GM21447 (cell line): ENCODE results near the gene ZNF335.
"Not testable (repeated sequence)": the region's sequence is repeated elsewhere in the genome, so short reads cannot be mapped to it uniquely, and the experiment has no call there.

ENCODE experiments used
- ATAC-seq: cut with Tn5 transposase; IDR thresholded peaks from one replicate; pipeline ENCODE4 v1.9.1; 2021; ENCODE audit not compliant: unreplicated experiment

Gene ZNF335

GRCh38 chr20:46001498-46001897 is 29.5 kb upstream of the ZNF335 start:
- no peak for ATAC-seq

GRCh38 chr20:46000262-46000996 is 28.4 kb upstream of the ZNF335 start:
- no peak for ATAC-seq

GRCh38 chr20:45999557-46000261 is 27.7 kb upstream of the ZNF335 start:
- ATAC-seq = no peak

GRCh38 chr20:45998761-45999160 is 26.8 kb upstream of the ZNF335 start:
- no peak for ATAC-seq

GRCh38 chr20:45998337-45998736 is 26.3 kb upstream of the ZNF335 start:
- no peak for ATAC-seq

GRCh38 chr20:45997187-45997586 is 25.2 kb upstream of the ZNF335 start:
- ATAC-seq = no peak

- ATAC-seq = not testable (repeated sequence)
Measured at GRCh38 chr20:45995495-45996097, 23.6 kb upstream of the ZNF335 start.

- ATAC-seq = no peak
Measured at GRCh38 chr20:45994761-45995493, 22.9 kb upstream of the ZNF335 start.

GRCh38 chr20:45993197-45993951 is 21.4 kb upstream of the ZNF335 start:
- ATAC-seq = no peak

GRCh38 chr20:45991616-45992015 is 19.6 kb upstream of the ZNF335 start:
- no peak for ATAC-seq

GRCh38 chr20:45988830-45989229 is 16.8 kb upstream of the ZNF335 start:
- ATAC-seq = not testable (repeated sequence)

GRCh38 chr20:45987108-45987780 is 15.2 kb upstream of the ZNF335 start:
- ATAC-seq = no peak

- ATAC-seq = no peak
Measured at GRCh38 chr20:45985573-45985972, 13.6 kb upstream of the ZNF335 start.

- ATAC-seq = no peak
Measured at GRCh38 chr20:45983279-45983743, 11.3 kb upstream of the ZNF335 start.

- no peak for ATAC-seq
Measured at GRCh38 chr20:45981261-45981660, 9.3 kb upstream of the ZNF335 start.

GRCh38 chr20:45976086-45976485 is 4.1 kb upstream of the ZNF335 start:
- ATAC-seq = no peak

GRCh38 chr20:45975686-45976085 is 3.7 kb upstream of the ZNF335 start:
- no peak for ATAC-seq

- ATAC-seq = no peak
Measured at GRCh38 chr20:45974896-45975565, 3.0 kb upstream of the ZNF335 start.

GRCh38 chr20:45972500-45973183 is 639 bp upstream of the ZNF335 start:
- no peak for ATAC-seq
